ENCODE measurements around the gene LINGO4.

LINGO4 gene, protein sequence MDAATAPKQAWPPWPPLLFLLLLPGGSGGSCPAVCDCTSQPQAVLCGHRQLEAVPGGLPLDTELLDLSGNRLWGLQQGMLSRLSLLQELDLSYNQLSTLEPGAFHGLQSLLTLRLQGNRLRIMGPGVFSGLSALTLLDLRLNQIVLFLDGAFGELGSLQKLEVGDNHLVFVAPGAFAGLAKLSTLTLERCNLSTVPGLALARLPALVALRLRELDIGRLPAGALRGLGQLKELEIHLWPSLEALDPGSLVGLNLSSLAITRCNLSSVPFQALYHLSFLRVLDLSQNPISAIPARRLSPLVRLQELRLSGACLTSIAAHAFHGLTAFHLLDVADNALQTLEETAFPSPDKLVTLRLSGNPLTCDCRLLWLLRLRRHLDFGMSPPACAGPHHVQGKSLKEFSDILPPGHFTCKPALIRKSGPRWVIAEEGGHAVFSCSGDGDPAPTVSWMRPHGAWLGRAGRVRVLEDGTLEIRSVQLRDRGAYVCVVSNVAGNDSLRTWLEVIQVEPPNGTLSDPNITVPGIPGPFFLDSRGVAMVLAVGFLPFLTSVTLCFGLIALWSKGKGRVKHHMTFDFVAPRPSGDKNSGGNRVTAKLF

DNA sequence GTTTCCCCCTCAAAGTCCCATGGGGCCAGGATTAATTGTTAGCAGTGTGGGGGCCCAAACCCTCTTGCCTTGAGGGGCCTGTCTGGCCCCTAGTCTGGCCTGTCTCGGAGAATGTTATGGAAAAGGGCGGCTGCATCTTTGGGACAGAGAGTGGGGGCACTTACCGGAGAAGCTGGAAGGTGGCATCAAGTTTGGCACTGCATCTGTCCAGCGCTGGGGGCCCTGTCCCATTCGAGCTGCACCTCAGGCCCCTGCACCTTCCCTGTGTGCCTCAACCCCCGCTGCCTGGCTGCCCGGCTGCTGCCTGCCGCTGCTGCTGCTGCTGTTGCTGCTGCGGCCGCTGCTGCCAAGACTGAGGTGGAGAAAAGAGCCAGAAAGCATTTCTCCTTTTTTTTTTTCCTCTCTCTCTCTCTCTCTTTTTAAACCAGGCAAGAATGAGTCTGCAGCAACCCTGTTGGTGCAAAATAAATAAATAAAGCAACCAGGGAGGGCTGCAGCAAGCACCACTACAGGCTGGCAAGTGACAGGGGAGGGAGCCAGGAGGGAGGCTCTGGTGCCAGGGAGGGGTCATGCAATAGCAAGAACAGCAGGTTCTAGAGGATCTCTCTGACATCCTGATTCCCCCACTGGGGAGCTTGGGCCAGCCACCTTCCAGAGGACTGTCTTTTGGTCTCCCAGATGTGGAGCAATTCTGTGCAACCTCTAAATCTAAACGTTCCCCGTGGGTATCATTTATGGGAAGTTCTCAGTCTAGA, at the start of gene LINGO4:
TSS of gene LINGO4 (minus strand) at position 354 of the 755 bp plus-strand sequence. CDS start 2,715 bp downstream, outside the sequence.
- DNase-seq (ENCODE audit: low spot score), result no peak

- DNase-seq (ENCODE audit: low spot score), result no peak
These were observed 49.4 kb upstream of the LINGO4 start for GRCh38 chr1:151854658-151855057.

GRCh38 chr1:151853411-151853943, 48.3 kb upstream of the LINGO4 start, which contains the start of gene THEM5:
THEM5 (minus strand) TSS chr1:151853712; CDS start chr1:151853565, 147 bp downstream.
- peak; percentile 55 for DNase-seq (ENCODE audit: low spot score)

DNA sequence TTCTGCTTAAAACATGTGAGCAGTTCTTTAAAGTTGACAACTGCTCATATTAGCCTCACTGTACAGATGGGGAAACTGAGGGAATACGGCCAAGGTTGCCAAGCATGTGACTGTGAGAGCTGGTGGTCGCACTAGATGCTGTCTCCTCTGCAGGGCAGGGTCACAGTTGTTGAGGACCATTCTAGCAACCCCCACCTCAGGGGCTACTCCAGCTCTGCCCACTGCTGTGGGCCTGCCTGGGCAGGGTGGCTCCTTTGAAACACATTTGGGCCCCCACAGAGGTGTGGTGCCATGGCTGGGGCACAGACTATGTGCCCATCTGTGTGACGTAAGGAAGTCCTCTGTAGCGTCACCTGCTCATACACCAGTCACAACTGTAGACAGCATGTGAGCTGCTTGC, 47.5 kb upstream of the LINGO4 start:
- DNase-seq (ENCODE audit: low spot score), result no peak

- no peak for DNase-seq (ENCODE audit: low spot score)
These were observed 46.7 kb upstream of the LINGO4 start for GRCh38 chr1:151851886-151852285.

GRCh38 chr1:151849871-151850270, 44.7 kb upstream of the LINGO4 start:
- DNase-seq (ENCODE audit: low spot score), result no peak

GRCh38 chr1:151849126-151849525, 43.9 kb upstream of the LINGO4 start:
- no peak for DNase-seq (ENCODE audit: low spot score)

DNA sequence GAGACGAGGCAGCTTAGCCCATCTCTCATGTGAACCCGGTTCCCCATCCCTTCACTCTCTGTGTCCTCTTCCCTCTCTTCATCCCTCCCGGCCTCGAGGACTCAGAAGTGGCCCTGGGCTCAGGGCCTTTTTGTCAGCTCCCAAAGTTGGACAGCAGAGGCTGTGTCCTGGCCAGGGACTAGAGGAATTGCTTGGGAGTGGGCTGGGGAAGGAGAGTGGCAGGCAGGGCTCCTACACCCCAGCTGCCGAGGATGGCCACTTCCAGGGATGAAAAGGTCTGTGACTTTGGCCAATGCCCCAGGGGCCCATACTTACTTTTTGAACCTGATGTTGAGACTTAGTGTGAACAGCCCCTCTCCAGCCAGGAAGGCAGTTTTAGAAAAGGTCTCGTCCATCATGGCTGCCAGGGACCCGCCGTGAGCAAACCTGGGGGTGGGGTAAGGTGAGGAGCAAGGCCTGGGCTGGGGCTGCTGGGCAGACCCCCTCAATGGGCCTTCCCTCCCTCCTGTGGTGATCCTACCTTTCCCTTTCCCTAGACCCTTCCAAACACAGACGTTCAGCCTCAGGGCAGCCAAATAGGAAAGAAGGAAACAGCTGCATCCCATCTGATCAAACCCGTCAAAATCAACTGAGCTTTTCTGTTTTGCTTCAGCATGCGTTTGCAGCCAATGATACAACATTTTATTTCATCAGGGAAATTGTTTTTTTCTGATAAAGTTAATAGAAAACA, 42.8 kb upstream of the LINGO4 start:
- no peak for DNase-seq (ENCODE audit: low spot score)

DNA sequence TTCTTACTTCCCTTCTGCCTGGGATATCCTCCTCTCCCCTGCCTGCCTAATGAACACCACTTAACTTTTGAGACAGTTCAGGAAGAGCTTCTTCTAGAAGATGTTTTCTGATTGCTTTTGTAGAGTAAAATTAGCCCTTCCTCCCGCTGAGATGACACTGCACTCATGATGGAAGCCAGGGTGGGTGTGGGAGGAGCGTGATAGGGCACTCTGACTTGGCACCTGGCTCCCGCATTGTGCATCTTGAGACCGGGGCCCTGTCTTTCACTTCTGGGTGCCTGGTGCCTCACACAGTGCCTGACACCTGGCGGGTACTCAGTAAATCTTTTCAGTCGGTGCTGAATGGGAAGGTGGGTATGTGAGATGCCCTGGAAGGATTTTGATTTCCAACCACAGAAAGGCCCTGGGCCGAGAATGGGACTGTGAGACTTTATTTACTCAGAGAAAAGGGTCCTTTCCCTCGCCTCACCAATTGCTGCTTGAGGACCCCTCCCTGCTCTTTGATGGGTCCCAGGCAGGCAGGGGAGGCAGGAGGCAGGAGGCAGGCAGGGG, 41.5 kb upstream of the LINGO4 start:
- DNase-seq (ENCODE audit: low spot score), result no peak

DNA sequence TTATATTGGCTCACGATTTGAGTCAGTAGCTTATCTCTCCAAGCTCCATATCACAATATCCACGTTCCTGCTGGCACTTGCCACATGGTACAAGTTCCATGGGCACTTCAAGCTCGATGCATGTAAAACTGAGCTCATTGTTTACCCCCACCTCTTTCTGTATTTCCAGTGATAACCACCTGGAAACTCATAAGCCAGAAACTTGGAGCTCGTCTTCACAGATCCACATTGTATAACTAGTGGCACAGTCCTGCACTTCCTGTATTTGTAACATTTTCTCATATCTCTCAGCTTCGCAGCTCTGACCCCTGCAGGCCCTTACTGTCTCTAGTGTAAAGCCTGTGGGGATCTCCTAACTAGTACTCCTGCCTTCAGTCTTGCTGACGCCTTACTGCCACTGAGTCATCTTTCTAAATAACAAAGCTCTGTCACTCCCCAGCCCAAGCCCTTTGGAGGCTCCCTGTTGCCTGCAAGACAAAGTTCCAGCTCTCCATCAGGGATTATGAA, 40.9 kb upstream of the LINGO4 start:
- peak; percentile 80 for DNase-seq (ENCODE audit: low spot score)

GRCh38 chr1:151843398-151843797, 38.2 kb upstream of the LINGO4 start:
- DNase-seq (ENCODE audit: low spot score), result no peak

- DNase-seq (ENCODE audit: low spot score), result no peak
These were observed 35.9 kb upstream of the LINGO4 start for GRCh38 chr1:151841141-151841540.

DNA sequence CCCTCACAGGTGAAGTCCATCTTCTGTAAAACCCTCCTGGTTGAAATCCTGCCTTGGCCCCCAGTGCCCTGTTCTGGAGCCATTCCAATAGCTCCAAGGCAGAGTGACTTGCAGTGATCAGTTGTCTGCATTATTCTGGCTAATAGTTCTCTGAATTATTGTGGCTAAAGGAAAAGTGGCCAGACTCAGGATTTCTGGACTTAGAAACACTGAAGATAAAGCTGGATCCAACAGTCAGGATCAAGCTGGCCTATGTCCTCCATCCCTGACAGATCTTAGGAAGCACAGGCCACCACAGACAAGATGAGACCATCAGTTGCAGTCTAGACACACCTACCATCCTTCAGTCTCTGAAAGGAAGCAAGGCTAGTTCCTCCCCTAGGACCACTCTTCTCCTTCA, 35.2 kb upstream of the LINGO4 start:
- no peak for DNase-seq (ENCODE audit: low spot score)

DNA sequence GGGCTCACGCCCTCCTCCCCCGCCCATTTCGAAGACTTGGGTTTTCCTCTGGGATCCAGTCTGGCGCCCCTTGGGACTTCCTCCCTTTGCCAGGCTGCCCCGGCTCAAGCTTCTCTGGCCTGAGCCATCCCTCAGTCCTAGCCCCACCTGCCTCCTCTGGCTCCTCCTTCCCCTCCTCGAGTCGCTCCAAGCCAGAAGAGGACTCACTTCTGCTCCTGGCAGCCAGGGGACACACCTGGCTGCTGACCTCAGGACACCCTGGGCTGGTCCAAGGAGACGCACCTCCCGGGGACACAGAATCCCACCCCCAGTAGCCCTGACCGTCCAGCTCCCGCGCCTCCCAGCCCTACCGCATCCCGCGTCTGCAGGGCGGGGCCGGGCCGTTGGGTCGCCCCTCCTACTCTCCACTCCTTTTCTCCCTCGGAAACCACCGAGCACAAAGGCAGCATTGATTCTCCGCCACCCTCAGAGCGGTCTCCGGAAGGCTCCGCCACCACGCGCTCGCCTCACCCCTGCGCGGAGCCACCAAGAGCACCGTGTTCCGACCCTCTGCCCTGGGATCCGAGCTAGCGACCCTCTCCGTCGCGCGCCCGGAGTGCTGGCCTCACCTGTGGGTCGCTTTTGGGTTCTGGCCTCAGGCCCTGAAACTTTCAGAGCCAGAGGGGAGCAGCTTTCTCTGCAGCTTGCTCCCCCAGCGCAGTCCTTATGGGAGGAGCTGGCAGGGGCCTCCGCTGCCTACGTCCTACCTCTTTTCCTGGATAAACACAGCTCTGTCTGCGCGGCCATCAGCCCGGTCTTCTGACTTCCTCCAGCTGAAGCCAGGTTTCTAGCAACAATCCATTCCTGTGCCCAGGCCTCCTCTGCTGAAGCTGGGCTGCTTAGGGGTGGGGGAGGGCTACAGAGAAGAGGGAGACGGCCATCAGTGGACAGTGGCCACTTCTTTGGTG, 34.5 kb upstream of the LINGO4 start, which contains the start of gene C2CD4D:
TSS of gene C2CD4D (minus strand) at position 364 of the 947 bp plus-strand sequence. CDS start 831 bp downstream, outside the sequence.
- no peak for DNase-seq (ENCODE audit: low spot score)

- DNase-seq (ENCODE audit: low spot score), result no peak
These were observed 33.8 kb upstream of the LINGO4 start for GRCh38 chr1:151839082-151839412.

GRCh38 chr1:151838222-151839081, 33.2 kb upstream of the LINGO4 start:
- DNase-seq (ENCODE audit: low spot score), result peak; percentile 86

DNA sequence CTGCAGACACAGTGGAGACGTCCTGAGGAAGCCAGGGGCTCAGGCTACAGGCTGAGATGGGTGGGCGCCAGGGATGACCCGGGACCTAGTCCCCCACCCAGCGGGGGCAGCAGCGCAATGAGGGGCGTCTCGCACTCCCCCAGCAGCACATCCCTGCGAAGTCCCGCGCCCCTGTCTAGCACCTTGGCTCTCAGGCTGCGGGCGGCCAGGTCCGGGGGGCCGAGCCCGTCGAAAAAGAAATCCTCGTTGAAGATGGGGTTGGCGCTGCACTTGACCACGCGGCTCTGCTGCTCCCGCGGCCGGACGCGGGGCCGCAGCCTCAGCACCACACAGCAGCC, 32.6 kb upstream of the LINGO4 start:
- DNase-seq (ENCODE audit: low spot score), result no peak

DNA sequence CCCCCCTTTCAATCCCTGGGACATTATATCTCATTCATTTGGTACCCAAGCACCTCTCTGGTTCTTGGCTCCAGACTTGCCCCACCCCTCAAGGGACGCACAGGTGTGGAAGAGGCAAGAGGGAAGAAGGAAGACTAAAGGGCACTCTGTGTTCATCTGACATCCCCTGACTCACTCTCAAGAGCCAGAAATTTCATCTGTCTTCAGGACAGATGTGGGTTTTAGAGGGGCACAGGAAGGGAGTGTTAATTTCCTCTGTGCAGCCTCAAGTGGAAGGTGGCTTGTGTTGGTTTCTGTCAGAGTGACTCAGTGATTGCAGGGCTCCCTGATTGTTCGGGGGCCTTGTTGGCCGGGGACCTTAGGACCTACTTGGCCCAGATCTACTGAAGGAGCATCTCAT, 32.0 kb upstream of the LINGO4 start:
- DNase-seq (ENCODE audit: low spot score), result no peak

DNA sequence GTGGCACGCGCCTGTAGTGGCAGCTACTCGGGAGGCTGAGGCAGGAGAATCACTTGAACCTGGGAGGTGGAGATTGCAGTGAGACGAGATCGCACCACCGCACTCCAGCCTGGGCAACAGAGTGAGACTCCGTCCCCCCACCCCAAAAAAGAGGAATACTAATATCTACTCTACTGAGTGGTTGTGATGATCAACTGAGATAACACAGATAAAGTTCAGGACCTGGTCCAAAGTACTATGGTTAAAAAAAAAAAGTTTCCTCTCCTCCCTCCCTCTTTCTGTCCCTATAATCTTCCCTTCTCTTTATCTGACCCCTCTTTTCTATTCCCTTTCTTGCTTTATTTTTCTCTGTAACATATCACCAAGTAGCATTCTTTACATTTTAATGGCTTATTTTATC, 30.4 kb upstream of the LINGO4 start:
- DNase-seq (ENCODE audit: low spot score), result no peak

Measured in AG20443 (cell line).